Measurements from ENCODE around the gene CCDC178. TPM values are rescaled to one million over a fixed set of nuclear protein-coding genes. Genes with fewer than 3 reads are reported as not detected.
"Not testable (repeated sequence)": the region's sequence is repeated elsewhere in the genome, so short reads cannot be mapped to it uniquely, and the experiment has no call there.

The CCDC178 gene
- total RNA-seq, 1 experiment from 2014 or later = not detected

DNA sequence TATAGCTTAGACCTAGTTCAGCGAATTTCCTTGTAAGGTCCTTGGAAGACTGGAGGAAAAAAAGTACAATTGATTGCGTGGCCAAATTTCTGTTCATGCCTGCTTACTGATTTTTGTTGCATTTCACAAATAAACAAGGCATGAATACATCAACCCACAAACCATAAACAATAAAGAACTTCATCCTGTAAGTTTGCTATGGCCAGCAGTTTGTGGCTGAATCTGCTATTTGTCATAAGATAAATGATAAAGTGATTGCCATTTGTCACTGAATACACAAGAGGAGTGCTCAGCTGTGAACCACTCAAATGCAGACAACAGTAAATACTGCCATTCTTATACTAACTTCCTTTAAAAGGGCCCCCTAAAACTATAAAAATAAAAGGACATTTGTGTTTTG, 259.5 kb downstream of the CCDC178 start:
- no peak overlapping the region for H3K27ac ChIP-seq
- H3K27me3 ChIP-seq (ENCODE audit: insufficient read depth, low read depth) = no peaks in the 10 kb centered on the region
- no peak overlapping the region for H3K4me3 ChIP-seq
- CTCF ChIA-PET = no interaction called here
- no peak for DNase-seq
- intact Hi-C loops (cut with micrococcal nuclease; ENCODE audit: unreplicated experiment) = no loop called here
- H3K9me3 ChIP-seq (ENCODE audit: insufficient read depth, low read depth) = no peaks in the 10 kb centered on the region
- H4K20me1 ChIP-seq (ENCODE audit: insufficient read depth) = no peaks in the 10 kb centered on the region
- no peak for TF ChIP-seq EZH2 (IDR thresholded peaks at IDR 0.05; ENCODE audit: low read depth)
- TF ChIP-seq, protein P1, sequence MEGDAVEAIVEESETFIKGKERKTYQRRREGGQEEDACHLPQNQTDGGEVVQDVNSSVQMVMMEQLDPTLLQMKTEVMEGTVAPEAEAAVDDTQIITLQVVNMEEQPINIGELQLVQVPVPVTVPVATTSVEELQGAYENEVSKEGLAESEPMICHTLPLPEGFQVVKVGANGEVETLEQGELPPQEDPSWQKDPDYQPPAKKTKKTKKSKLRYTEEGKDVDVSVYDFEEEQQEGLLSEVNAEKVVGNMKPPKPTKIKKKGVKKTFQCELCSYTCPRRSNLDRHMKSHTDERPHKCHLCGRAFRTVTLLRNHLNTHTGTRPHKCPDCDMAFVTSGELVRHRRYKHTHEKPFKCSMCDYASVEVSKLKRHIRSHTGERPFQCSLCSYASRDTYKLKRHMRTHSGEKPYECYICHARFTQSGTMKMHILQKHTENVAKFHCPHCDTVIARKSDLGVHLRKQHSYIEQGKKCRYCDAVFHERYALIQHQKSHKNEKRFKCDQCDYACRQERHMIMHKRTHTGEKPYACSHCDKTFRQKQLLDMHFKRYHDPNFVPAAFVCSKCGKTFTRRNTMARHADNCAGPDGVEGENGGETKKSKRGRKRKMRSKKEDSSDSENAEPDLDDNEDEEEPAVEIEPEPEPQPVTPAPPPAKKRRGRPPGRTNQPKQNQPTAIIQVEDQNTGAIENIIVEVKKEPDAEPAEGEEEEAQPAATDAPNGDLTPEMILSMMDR (conservative IDR thresholded peaks at IDR 0.05) = no peak
- H3K36me3 ChIP-seq (ENCODE audit: low read depth) = no peaks in the 10 kb centered on the region
- H3K79me2 ChIP-seq (ENCODE audit: low read depth) = no peaks in the 10 kb centered on the region
- no peak overlapping the region for H2AFZ ChIP-seq
- H3K4me2 ChIP-seq = no peak overlapping the region
- POLR2A ChIA-PET (ENCODE audit: unreplicated experiment) = no interaction called here
- no peaks in the 10 kb centered on the region for H3K4me1 ChIP-seq (replicated peaks; ENCODE audit: insufficient read depth)
- H3K9me2 ChIP-seq (ENCODE audit: insufficient read depth) = no peaks in the 10 kb centered on the region
- BruUV-seq (replicated peaks) = no TSS peak
- no peaks in the 10 kb centered on the region for H3F3A ChIP-seq (ENCODE audit: insufficient read depth, low read depth)

DNA sequence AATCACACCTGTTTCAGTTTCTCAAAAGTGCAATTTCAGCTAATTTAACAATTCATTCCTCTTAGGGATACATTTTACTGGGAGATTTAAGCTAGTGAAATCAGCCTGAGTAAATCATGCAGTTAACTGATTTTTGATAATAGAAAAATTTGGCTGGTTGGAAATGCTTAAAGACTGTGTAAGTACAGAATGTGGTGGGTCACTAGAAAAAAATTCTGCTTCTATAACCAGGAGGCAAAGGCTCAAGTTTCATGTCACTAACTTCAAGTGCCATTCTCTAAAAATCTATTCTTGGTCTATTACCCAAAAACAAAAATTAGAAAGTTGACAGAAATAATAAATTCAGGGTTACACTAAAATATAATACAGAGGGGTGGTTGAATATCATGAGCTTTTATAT, 271.3 kb downstream of the CCDC178 start:
- no TSS peak for BruUV-seq (replicated peaks)
- no peak overlapping the region for H2AFZ ChIP-seq
- no peaks in the 10 kb centered on the region for H4K20me1 ChIP-seq (ENCODE audit: insufficient read depth)
- no peaks in the 10 kb centered on the region for H3K4me1 ChIP-seq (replicated peaks; ENCODE audit: insufficient read depth)
- no peaks in the 10 kb centered on the region for H3K9me3 ChIP-seq (ENCODE audit: insufficient read depth, low read depth)
- no peak for DNase-seq
- CTCF ChIA-PET = no interaction called here
- intact Hi-C loops (cut with micrococcal nuclease; ENCODE audit: unreplicated experiment) = no loop called here
- no peak overlapping the region for H3K27ac ChIP-seq
- H3K9me2 ChIP-seq (ENCODE audit: insufficient read depth) = no peaks in the 10 kb centered on the region
- no peaks in the 10 kb centered on the region for H3K79me2 ChIP-seq (ENCODE audit: low read depth)
- no peak for TF ChIP-seq EZH2 (IDR thresholded peaks at IDR 0.05; ENCODE audit: low read depth)
- TF ChIP-seq, protein P1 (conservative IDR thresholded peaks at IDR 0.05) = no peak
- H3K4me2 ChIP-seq = no peak overlapping the region
- no peaks in the 10 kb centered on the region for H3K27me3 ChIP-seq (ENCODE audit: insufficient read depth, low read depth)
- POLR2A ChIA-PET (ENCODE audit: unreplicated experiment) = no interaction called here
- no peak overlapping the region for H3K4me3 ChIP-seq
- H3F3A ChIP-seq (ENCODE audit: insufficient read depth, low read depth) = no peaks in the 10 kb centered on the region
- H3K36me3 ChIP-seq (ENCODE audit: low read depth) = no peaks in the 10 kb centered on the region

GRCh38 chr18:33164121-33164520, 276.4 kb downstream of the CCDC178 start:
- CTCF ChIA-PET; H3K9me2 ChIP-seq (ENCODE audit: insufficient read depth); H3K9me3 ChIP-seq (ENCODE audit: insufficient read depth, low read depth); H3F3A ChIP-seq (ENCODE audit: insufficient read depth, low read depth); H2AFZ ChIP-seq; H3K4me3 ChIP-seq; POLR2A ChIA-PET (ENCODE audit: unreplicated experiment); H3K4me1 ChIP-seq (replicated peaks; ENCODE audit: insufficient read depth); DNase-seq; intact Hi-C loops (cut with micrococcal nuclease; ENCODE audit: unreplicated experiment); H4K20me1 ChIP-seq (ENCODE audit: insufficient read depth); H3K79me2 ChIP-seq (ENCODE audit: low read depth); H3K27me3 ChIP-seq (ENCODE audit: insufficient read depth, low read depth); H3K4me2 ChIP-seq; H3K36me3 ChIP-seq (ENCODE audit: low read depth); H3K27ac ChIP-seq; BruUV-seq (replicated peaks): not testable (repeated sequence)

GRCh38 chr18:33161131-33161530, 279.4 kb downstream of the CCDC178 start:
- Histone ChIP-seq H3K36me3 (ENCODE audit: low read depth) (no peaks in the 10 kb centered on the region), H3K4me3 (no peak overlapping the region), H3K4me2 (no peak overlapping the region), H3K27me3 (ENCODE audit: insufficient read depth, low read depth) (no peaks in the 10 kb centered on the region), H3F3A (ENCODE audit: insufficient read depth, low read depth) (no peaks in the 10 kb centered on the region), H3K9me2 (ENCODE audit: insufficient read depth) (no peaks in the 10 kb centered on the region), H3K4me1 (replicated peaks; ENCODE audit: insufficient read depth) (no peaks in the 10 kb centered on the region), H4K20me1 (ENCODE audit: insufficient read depth) (no peaks in the 10 kb centered on the region), H3K79me2 (ENCODE audit: low read depth) (no peaks in the 10 kb centered on the region), H3K9me3 (ENCODE audit: insufficient read depth, low read depth) (no peaks in the 10 kb centered on the region), H3K27ac (no peak overlapping the region), H2AFZ (no peak overlapping the region)
- ChIA-PET CTCF (no interaction called here), POLR2A (ENCODE audit: unreplicated experiment) (no interaction called here)
- BruUV-seq (replicated peaks) = no TSS peak
- no peak for DNase-seq
- no peak for TF ChIP-seq EZH2 (IDR thresholded peaks at IDR 0.05; ENCODE audit: low read depth)
- TF ChIP-seq, protein P1 (conservative IDR thresholded peaks at IDR 0.05) = no peak
- intact Hi-C loops (cut with micrococcal nuclease; ENCODE audit: unreplicated experiment) = no loop called here

All from PC-9 (cell line).